ENCODE measurements around the gene USH2A.

Gene USH2A

DNA sequence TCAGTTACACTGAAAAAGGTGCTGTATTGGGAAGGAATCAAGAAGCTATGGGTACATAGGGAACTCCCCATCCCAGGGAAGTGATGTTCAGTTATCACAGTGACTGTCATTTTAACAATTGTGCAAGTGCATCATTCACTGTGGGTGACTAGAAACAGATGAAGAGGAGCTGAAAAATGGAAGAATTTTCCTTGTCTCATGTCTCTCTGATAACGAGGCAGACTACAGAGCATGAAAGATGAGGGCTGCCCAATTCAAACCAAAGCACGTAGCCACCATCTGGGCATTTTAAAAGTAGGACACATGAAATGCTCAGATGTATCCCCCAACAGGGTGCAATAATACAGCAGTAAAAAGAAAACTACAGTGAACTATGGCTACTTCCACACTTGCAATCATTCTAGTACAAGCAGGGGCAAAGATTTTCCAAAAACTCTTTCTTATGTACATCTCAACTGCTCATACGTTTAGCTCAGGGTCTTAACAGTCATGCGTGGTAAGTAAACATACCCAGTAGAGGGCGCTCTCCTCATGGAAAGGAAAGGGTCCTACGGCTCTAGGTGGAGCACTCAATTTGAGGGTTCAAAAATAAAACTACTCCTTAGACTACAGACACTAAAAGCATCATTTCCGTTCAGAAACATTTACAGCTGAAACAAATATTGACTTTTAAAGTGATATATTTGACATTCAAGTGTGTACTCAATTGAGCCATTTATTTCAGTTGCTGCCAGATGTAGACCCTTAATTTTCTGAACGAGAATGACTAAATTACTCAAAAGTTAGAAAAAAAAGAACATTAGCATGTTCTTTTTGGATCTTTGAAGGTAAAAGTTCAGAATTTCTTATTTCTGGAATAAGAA is 713.0 kb downstream of the USH2A start:
- peak; percentile 27 for DNase-seq (ENCODE audit: low spot score)

DNA sequence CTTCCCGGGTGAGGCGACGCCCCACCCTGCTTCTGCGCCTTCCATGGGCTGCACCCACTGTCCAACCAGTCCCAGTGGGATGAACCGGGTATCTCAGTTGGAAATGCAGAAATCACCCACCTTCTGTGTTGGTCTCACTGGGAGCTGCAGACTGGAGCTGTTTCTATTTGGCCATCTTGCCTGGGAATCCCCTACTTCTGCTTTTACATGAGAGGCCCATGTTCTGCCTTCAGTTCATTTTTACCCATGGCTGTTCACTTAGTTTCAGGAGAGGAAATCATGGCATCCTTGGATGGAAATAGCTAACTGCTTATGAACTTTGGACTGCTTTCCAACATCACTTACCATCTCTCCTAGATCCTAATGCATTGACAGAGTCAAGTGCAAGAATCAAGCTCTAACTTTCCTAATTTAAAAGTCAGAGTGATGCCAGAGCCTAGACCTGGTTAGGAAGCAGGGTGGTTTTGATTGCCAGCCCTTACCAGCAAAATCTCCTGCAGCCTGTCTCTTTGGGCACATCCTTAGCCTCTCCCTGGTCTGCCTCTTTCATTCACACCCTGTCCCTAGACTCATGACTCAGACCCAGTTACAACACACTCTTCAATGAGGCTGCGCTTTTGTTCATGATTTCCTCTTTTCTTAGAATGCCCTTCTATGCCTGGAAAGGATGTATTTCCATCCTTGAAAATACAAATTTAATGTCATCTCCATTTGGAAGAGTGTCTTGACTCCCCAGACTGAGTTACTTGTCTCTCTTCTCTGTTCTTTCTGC is 719.0 kb downstream of the USH2A start:
- no peak for DNase-seq (ENCODE audit: low spot score)

DNA sequence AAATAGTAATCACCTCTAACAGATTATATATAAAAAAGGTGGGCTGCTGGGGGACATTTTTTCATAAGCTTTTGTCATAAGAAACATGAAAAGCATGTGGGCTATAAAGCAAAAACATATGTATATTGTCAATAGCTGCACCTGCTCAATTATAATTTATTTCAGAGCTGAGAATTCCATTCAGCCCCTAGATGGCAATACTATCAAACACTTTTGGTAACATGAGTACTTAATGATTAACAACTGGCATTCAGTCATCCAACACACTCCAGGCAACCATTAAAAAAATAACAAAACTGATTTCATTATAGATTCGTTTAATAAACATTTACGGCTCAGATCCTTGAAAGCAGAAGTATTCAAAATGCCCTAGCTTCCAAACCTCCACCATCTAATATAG is 741.0 kb downstream of the USH2A start:
- DNase-seq (ENCODE audit: low spot score), result no peak

DNA sequence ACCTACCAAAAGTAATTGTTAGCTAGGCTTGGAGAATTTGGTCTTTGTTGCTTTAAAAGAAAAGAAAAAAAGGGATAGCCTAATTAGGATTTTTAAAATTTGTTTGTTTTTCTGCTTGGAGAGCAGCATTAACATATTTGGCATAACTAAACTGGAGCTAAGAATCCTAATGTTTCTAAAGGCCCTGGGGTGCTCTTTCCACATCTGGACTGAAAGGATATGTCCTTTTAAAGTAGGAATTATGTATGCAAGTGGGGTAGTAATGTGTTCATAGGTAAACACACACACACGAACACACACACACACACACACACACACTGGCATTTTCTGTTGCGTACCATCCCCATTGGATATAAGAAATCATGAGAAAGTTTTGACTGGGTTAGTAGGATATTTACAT is 742.2 kb downstream of the USH2A start:
- no peak for DNase-seq (ENCODE audit: low spot score)

DNA sequence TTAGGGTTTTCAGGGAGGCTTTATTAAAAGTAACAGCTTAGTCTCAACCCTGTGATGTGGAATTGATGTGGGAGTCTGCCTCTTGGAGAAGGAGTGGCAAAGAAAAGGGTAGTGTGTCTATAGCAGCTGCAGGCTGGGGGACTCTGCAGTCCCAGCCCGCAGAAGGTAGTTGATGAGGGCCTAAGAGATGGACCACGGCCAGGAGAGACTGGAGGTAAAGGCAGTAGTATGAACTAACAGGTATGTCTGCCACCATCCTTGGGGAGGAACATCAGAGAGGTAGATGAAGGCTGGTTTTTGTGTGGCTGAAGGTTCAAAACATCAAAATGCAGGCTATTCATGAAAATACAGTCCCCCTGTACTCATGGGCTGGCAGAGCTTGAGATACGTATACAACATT is 744.0 kb downstream of the USH2A start:
- no peak for DNase-seq (ENCODE audit: low spot score)

DNA sequence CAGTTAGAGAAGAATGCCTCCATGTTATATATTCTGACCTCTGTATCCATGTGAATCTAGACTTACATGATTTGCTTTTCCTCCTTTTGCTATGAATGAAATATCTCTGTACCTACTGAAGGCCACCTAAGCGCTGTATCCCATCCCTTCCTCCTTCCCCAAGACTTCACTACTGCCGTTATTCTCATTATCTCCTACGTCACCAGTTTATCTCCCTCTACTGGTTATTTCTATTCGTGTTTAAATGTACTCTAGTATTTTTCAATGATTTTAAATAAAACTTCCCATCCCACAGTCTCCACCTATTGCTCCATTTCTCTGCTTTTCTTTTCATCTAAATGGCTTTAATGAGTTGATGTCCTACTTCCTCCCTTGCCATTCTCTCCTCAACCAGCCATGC is 746.1 kb downstream of the USH2A start:
- DNase-seq (ENCODE audit: low spot score), result no peak

DNA sequence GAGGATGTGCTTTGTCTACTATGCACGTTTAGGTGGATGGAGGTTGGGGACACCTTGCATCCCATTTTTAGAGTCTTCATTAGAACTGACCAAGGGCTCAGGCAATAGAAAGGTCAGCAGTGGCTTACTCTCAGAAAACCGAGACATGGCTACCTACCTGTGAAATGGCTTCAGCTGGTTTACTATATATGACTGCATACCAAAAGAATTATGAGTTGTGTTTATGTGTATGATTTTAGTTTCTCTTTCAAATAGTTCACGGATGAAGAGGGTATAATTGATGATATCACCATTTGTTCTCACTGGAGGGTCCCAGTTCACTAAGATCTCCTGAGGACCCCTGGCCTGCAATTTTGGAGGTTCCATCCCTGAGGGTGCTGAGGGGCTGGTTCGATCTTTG is 749.3 kb downstream of the USH2A start:
- no peak for DNase-seq (ENCODE audit: low spot score)

DNA sequence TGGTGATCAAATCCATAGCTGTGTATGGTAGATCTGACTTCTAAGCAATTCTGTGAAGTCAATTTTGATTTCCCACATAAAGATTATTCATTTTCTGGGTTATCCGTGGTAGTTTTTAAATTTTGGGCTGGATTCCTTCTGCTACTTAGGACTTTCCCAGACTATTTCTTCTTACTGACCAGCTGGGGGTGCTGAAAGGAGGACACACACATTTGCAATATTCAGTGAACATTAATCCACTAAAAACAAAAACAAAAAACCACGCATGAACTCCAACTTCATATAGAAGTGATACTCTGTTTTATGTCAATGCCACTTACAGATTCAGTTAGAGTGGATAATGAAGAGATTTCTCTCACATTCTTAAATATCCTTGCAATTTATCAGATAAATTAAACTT is 750.8 kb downstream of the USH2A start:
- DNase-seq (ENCODE audit: low spot score), result no peak

DNA sequence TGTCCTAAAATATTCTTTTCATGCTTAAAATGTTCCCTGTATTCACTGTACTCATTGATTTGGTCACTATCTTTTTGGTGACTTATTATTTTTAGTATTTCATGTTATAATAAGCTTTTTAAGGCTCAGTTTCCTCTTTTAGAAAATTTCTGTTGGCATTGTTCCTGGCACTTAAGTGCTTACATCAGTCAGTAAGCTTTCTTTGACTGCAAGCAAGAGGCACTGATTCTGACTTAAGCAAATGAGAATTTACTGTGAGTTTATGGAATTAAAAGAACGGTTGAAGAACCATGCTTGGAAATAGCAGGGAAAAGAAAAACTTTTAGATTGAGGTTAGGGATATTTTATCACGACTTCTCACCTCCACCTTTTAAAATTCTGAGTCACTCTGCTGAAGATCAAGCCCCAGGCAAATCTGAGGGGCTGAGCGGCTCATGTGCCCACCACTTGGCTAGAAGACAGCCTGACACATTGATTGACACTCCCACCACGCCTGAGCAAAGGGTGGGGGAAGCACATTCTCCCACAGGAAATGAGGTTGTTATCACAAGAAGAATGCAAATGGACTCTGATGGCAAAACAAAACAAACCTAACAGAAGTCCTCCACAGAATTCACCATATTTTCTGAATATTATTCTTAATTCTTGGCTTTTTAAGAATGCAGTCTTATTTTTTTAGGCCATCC is 753.3 kb downstream of the USH2A start:
- no peak for DNase-seq (ENCODE audit: low spot score)

DNA sequence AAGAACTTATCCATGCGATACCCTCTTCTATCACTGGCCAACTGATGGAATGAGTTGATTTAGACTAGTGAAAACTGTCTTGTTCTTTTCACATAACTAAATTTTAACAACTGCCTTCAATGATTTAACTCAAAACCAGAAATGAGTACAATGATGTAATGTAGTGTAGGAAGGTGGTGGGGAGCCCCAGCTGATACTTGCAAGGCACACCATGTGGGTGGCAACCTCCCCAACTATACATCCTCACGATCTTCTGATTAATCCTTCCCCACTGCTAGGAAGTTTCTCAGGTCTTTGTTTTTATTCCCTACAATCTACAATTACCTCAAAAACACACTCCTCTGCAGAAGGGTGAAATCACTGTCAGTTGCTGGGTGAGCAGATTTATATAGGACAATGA is 755.5 kb downstream of the USH2A start:
- no peak for DNase-seq (ENCODE audit: low spot score)

DNA sequence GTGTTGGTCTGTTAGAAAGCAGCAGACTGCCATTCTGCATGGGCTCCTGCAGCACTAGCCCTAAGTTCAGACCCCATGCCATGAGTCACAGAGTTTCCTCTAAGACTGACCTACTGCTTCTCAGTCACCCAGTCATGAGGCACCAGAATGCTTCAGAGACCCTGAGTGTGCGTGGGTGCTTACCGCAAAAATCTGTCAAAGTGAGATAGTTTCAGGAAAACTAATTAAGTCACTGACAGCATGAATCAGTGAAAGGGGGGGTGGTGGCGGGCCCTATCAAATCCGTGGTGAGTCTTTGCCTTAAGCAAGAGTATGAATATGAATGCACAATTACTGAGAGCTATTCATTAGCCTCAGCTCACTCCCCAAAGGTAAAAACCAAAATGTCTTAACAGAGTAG is 758.0 kb downstream of the USH2A start:
- DNase-seq (ENCODE audit: low spot score), result no peak

DNA sequence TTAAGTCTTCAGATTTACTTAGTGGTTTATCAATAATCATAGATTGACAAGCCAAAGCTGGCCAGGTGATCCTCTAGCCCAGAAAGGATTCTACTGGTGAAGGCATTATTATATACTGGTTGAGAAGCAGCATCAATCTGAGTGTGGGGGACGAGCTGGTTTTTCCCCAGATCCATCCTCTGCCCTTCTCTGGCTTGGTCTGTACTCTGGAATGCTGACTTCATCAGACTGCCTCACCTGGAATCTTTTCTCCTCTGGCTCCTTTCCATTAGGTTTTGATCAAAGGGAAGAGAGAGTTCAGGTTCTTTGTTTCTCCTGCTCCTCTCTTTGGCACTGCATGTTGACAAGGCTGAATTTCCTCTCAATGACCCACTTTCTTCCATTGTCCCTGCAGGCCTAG is 762.2 kb downstream of the USH2A start:
- no peak for DNase-seq (ENCODE audit: low spot score)

DNA sequence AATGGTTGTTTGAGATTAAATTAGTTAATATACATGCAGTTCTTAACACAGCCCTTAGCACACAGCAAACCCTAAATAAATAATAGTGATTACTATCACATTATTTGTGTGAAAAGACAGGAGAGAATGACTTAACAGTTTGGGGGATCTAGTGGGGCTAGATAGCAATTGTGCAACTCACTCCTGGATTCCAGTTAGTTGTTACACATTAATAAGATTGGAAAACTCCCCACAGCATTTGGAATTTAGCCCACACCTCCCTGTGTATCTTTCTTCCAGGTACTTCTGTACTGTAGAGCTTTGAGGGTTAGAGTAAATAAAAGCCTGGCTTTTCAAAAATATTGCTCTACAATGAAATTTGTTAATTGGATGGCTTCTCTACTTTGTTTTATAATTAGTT is 763.0 kb downstream of the USH2A start:
- DNase-seq (ENCODE audit: low spot score), result no peak

DNA sequence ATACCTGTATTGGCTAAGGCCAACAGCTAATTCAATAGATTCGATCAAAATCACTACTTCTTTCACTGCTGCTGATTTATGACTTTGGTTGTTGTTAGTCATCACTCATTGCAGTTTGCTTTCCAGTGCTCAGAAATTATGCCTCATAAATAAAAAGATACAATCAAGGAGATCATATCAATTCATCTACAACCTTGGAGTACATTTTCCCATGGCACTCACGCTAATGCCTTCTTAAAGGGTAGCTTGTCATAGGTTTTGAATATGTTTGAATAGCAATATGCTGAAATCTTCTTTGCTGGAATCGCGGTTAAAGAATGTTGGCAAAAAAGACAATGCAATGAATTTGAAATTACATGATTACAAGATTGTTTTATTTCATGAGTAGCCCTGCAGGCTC is 766.2 kb downstream of the USH2A start:
- no peak for DNase-seq (ENCODE audit: low spot score)

DNA sequence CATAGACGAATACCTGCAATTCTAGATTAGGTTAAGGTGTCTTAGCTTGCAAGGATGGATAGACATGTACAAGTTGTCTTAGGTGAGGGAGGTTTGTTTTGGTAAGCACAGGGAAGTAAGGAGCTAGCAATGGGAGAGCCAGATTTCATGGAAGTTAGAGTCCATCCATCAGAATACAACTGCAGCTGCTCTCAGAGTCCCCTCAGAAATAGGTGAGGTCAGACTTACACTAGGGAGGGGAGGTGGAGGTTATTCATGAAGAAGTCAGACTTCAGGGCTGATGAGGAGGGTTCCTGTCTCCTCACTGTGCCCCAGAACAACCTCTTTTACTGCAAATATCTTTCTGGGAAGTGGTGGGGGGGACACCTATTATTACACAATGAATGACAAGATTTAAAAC is 770.9 kb downstream of the USH2A start:
- DNase-seq (ENCODE audit: low spot score), result no peak

DNA sequence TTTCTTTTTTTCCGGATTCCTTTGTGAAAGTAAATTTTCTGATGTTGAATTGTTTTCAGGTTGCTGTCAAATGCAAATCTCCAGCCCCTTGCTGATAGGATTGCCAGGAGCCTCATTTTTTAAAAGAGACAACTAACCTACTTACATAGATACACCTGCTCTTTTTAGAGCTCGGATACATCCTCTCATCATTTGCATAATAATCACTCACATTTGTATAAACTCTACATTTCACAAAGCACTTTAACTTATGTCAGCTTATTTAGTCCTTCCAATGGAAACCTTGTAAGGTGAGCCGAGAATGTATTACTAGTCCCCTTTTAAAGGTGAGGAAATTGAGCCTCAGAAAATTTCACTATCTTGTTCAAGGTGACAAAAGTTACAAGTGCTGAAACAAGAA is 771.4 kb downstream of the USH2A start:
- no peak for DNase-seq (ENCODE audit: low spot score)

DNA sequence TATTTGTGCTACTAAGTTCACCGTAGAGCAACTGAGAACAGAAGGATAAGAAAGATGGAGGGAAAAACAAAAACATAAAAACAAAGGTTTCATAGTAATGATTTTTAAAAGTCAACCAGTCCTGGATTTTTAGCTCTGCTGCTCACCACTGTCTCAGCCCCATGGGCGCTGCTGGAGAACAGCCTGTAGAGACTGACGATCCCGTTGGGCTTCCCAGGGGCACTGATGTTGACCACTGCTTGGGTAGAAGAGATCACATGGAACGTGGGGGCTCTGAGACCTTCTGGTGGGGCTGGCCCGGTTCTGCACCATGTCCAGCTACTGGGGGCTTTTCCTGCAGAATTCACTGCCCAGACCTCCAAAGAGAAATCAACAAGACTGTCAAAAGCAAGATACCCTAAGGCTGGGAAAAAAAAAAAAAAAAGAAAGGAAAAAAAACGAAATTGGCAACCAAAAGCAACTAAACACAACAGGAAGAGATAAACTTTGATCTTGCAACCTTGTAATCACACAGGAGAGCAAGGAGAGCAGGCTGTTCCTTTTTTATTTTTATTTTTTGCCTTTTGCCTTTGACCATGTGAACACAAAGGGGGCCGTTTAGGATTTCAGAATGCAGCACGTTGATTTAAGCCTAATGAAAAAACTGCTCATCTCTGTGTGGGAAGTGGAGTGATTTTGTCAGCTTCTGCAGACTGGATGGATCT is 772.6 kb downstream of the USH2A start:
- DNase-seq (ENCODE audit: low spot score), result no peak

DNA sequence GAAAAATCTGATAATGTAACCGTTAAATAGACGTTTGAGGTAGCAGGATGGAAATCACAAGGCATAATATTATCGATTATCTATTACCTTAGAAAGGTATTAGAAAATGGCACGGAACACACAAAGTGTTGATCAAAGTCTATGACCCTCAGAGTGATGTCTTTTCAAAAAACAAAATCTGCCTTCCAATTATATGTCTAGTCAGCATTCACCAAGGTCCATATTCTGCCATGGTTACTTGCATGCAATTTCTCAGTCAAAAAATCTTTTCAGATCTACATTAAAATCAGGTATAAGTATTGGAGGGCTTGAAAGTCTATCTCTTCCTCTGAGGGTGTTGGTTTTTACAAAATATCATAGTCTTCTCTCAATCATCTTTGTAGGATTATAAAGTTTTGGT is 774.3 kb downstream of the USH2A start:
- DNase-seq (ENCODE audit: low spot score), result no peak

DNA sequence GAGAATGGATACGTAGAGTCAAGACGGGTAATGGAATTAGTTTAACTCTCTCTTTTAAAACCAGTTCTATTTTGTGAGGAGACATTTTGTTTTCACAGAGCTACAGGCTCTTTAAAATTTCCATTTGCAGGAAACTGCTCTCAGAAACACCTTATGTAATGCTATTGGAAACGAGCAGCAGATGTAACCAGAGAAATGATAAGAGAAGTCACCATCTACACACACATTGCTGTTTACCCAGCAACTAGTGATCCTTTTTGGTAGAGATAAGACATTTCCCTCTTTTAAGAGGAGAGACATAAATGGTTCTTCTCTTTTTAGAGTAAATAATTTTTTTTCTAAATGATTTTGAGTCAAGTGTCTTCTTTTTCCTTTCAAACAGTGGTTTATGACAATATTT is 775.5 kb downstream of the USH2A start:
- DNase-seq (ENCODE audit: low spot score), result no peak

DNA sequence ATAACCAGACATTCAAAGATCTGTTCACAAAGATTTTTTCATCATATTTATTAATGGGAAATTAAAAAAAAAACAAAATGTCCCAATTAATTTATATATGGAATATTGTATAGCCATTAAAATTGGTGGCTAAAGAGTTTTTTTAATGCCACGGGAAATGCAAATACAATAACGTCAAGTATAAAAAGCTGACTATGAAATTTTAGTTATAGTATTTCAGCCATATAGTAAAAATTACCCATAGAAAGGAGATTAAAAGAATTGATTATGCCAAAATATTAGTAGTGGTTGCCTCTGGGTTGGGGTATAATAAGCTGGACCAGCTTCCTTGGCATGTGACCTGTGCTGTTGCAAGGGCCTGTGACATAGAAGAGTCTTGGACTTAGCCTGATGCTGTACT is 777.4 kb downstream of the USH2A start:
- DNase-seq (ENCODE audit: low spot score), result no peak

DNA sequence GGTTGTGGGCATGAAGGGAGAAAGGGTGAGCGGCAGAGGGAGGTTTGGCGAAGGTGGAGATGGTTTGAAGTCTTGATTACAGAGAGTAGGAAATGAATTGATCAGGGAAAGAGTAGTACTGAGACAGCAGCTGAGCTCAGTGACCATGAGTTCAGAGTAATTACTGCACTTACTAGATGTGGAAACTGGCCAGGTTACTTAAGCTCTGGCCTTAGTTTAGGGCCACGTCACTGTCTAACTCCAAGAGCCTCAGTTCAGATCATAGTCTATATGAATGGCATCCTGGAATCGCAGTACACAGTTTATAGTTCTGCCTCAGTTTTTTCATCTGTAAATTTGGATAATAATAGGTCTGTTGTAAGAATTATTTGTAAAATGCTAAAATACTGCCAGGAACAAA is 778.1 kb downstream of the USH2A start:
- no peak for DNase-seq (ENCODE audit: low spot score)

DNA sequence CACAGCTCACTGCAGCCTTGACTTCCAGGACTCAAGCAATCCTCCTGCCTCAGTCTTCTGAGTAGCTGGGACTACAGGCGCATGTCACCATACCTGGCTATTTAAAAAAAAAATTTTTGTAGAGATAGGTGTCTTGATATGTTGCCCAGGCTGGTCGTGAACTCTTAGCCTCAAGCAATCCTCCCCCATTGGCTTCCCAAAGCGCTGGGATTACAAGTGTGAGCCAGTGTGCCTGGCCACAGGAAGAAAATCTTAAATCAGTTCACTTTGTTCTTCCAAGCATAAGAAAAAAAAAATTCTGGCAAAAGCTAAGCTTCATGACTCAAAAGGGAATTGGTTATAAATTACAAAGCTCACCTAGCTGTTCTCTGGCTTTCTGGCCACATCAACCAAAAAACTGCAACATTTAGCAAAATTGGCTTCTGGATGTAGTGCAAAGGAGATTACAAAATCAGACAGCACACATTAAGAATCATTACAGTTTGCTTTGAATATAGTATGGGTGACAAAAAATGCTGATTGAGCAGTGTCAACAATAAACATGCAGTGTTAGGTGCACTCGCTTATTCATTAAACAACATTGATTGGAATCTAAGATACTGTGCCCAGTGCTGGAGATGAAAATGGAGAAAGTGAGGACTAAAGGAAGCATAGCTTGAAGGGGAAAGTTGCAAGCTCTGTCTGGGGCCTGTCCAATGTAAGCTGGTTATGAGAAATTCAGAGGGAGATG is 779.5 kb downstream of the USH2A start:
- no peak for DNase-seq (ENCODE audit: low spot score)

All from hematopoietic multipotent progenitor cell treated with erythropoietin and hydrocortisone succinate and interleukin-3 and kit ligand, for 17 days (in vitro differentiated cells).